Fibroblast of peridontal ligament (primary cell): ENCODE measurements around the gene RPL38.

Experiments
- DNase-seq: peaks from one replicate; pipeline ENCODE4 v3.0.0-alpha.2; 2010; ENCODE audit errors: extremely low read depth

RPL38 gene

GRCh38 chr17:74226252-74226651 lies 22.8 kb downstream of the RPL38 start:
- DNase-seq = no peak

- no peak for DNase-seq
Observed at GRCh38 chr17:74227271-74228080, 24.0 kb downstream of the RPL38 start.

GRCh38 chr17:74228306-74228978 lies 25.0 kb downstream of the RPL38 start:
- no peak for DNase-seq

GRCh38 chr17:74230896-74231295 lies 27.4 kb downstream of the RPL38 start:
- no peak for DNase-seq

GRCh38 chr17:74231928-74232907 lies 28.7 kb downstream of the RPL38 start:
- DNase-seq = no peak

GRCh38 chr17:74233937-74234336 lies 30.5 kb downstream of the RPL38 start:
- no peak for DNase-seq

GRCh38 chr17:74234486-74234885 lies 31.0 kb downstream of the RPL38 start:
- DNase-seq = no peak

GRCh38 chr17:74235040-74235581 lies 31.6 kb downstream of the RPL38 start:
- DNase-seq = peak; percentile 8

GRCh38 chr17:74235911-74236371 lies 32.5 kb downstream of the RPL38 start:
- DNase-seq = no peak

- DNase-seq = no peak
Observed at GRCh38 chr17:74237321-74237720, 33.8 kb downstream of the RPL38 start.

GRCh38 chr17:74239172-74239571 lies 35.7 kb downstream of the RPL38 start:
- DNase-seq = peak; percentile 18

GRCh38 chr17:74240618-74241205 lies 37.2 kb downstream of the RPL38 start:
- DNase-seq = peak; percentile 28

GRCh38 chr17:74241431-74241830 lies 38.0 kb downstream of the RPL38 start:
- peak; percentile 4 for DNase-seq

- no peak for DNase-seq
Observed at GRCh38 chr17:74241847-74242246, 38.4 kb downstream of the RPL38 start.

GRCh38 chr17:74243013-74243755 lies 39.7 kb downstream of the RPL38 start:
- no peak for DNase-seq

- no peak for DNase-seq
Observed at GRCh38 chr17:74244128-74244527, 40.6 kb downstream of the RPL38 start.

GRCh38 chr17:74244548-74244947 lies 41.1 kb downstream of the RPL38 start:
- no peak for DNase-seq

- no peak for DNase-seq
Observed at GRCh38 chr17:74245145-74245831, 41.8 kb downstream of the RPL38 start.

- no peak for DNase-seq
Observed at GRCh38 chr17:74245871-74246270, 42.4 kb downstream of the RPL38 start.
